Endothelial cell of umbilical vein (primary cell): ENCODE measurements around the gene CSMD2. TPM values are rescaled to one million over a fixed set of nuclear protein-coding genes. Genes with fewer than 3 reads are reported as not detected.

Experiments used
- BruUV-seq: library from RNA; stranded (reverse); fragments of 400-500 nt; replicated peaks from 2 replicates; lab custom pipeline; 2021; lab: Mats Ljungman, UMichigan
- CTCF ChIA-PET: fragments of 300-600, 350-600 bp; sonication (Branson Sonifier 250); formaldehyde crosslinking; loops from one replicate; lab custom pipeline; 2021; ENCODE audit warnings: antibody characterized with exemption, inconsistent platforms; lab: Charles Lee
- POLR2A ChIA-PET: fragments of 300-600, 350-600 bp; sonication (Branson Sonifier 250); formaldehyde crosslinking; loops from one replicate; lab custom pipeline; 2021; ENCODE audit warnings: antibody characterized with exemption, inconsistent platforms; lab: Charles Lee
- DNase-seq: peaks from one replicate; pipeline ENCODE4 v3.0.0-alpha.2; 2011; ENCODE audit warnings: low read depth, low spot score
- FAIRE-seq: peaks from 2 replicates; lab custom pipeline; 2011; peaks lifted over from hg19 to GRCh38; lab: Jason Lieb, UNC
- H2AFZ ChIP-seq: 2 replicates; pipeline ENCODE4 v1.6.0; 2012; ENCODE audit warnings: low read depth, low read length, control low read depth, inconsistent platforms
- H3K27ac ChIP-seq: 2 replicates; pipeline ENCODE4 v1.5.1; 2011; ENCODE audit warnings: low read depth, mild to moderate bottlenecking, control low read depth, low read length, moderate library complexity; ENCODE audit not compliant: insufficient read depth
- H3K27me3 ChIP-seq, 2 experiments: 2 replicates each; pipeline versions ENCODE4 v1.6.0 to v1.6.1; 2011; ENCODE audit warnings: low read length in 2 of 2, mixed read lengths in 1 of 2; ENCODE audit not compliant: control insufficient read depth in 2 of 2, insufficient read depth in 2 of 2
- H3K36me3 ChIP-seq, 2 experiments: 2 replicates in 1 of 2; 3 replicates in 1 of 2; pipeline ENCODE4 v1.5.1; 2011; ENCODE audit warnings: low read length in 2 of 2, mild to moderate bottlenecking in 1 of 2, moderate library complexity in 1 of 2; ENCODE audit not compliant: control insufficient read depth in 2 of 2, insufficient read depth in 2 of 2; ENCODE audit errors: extremely low read depth in 1 of 2
- H3K4me1 ChIP-seq: 3 replicates; pipeline ENCODE4 v1.5.1; 2011; ENCODE audit warnings: mild to moderate bottlenecking, low read length; ENCODE audit not compliant: control insufficient read depth, insufficient read depth; ENCODE audit errors: extremely low read depth
- H3K4me2 ChIP-seq: 2 replicates; pipeline ENCODE4 v1.6.1; 2011; ENCODE audit warnings: low read length, control low read depth, mixed read lengths; ENCODE audit not compliant: insufficient read depth
- H3K4me3 ChIP-seq, 3 experiments: fragments of 200-600 bp in 1 of 3; sonication (generic), shearing (Covaris generic) in 1 of 3; replicated peaks in 1 of 3; 2 replicates each; pipeline ENCODE4 v1.5.1; 2011 to 2016; ENCODE audit warnings: control low read depth in 3 of 3, low read length in 3 of 3, mild to moderate bottlenecking in 2 of 3, inconsistent platforms in 1 of 3, low read depth in 1 of 3, moderate library complexity in 1 of 3; ENCODE audit not compliant: insufficient read depth in 1 of 3
- H3K79me2 ChIP-seq: 2 replicates; pipeline ENCODE4 v1.6.0; 2012; ENCODE audit warnings: low read length, inconsistent platforms; ENCODE audit not compliant: control insufficient read depth, insufficient read depth
- H3K9ac ChIP-seq: replicated peaks from 2 replicates; pipeline ENCODE3; 2011; ENCODE audit warnings: low read length, control low read depth; ENCODE audit not compliant: insufficient read depth; ENCODE audit errors: extremely low read depth
- H3K9me1 ChIP-seq: replicated peaks from 3 replicates; pipeline ENCODE4 v1.6.0; 2011; ENCODE audit warnings: mild to moderate bottlenecking, low read length; ENCODE audit not compliant: control insufficient read depth, insufficient read depth; ENCODE audit errors: extremely low read depth
- H3K9me3 ChIP-seq: replicated peaks from 2 replicates; pipeline ENCODE4 v1.5.1; 2012; ENCODE audit warnings: low read length, inconsistent platforms; ENCODE audit not compliant: control insufficient read depth, insufficient read depth
- H4K20me1 ChIP-seq: replicated peaks from 2 replicates; pipeline ENCODE3; 2011; ENCODE audit warnings: mild to moderate bottlenecking, low read length; ENCODE audit not compliant: control insufficient read depth, insufficient read depth; ENCODE audit errors: extremely low read depth
- CTCF ChIP-seq, 2 donors: IDR thresholded peaks; 1 replicate in 1 of 2; 2 replicates in 1 of 2; pipeline ENCODE4 v1.5.1; 2011; ENCODE audit warnings: low read length in 2 of 2, mild to moderate bottlenecking in 2 of 2, moderate library complexity in 2 of 2, control low read depth in 1 of 2, inconsistent platforms in 1 of 2, low read depth in 1 of 2; ENCODE audit not compliant: insufficient read depth in 1 of 2; ENCODE audit errors: extremely low read depth in 1 of 2
- EZH2 ChIP-seq: IDR thresholded peaks from 2 replicates; pipeline ENCODE4 v1.6.1; 2012; ENCODE audit warnings: borderline replicate concordance, low read depth, mild to moderate bottlenecking, moderate library complexity, low read length, inconsistent platforms; ENCODE audit not compliant: severe bottlenecking
- FOS ChIP-seq: IDR thresholded peaks from 2 replicates; pipeline ENCODE4 v1.6.1; 2011; ENCODE audit warnings: mild to moderate bottlenecking, low read length, moderate library complexity, borderline replicate concordance; ENCODE audit not compliant: insufficient read depth
- GATA2 ChIP-seq: IDR thresholded peaks from 2 replicates; pipeline ENCODE4 v1.7.0; 2011; ENCODE audit warnings: low read depth, mild to moderate bottlenecking, moderate library complexity, mixed read lengths, low read length; ENCODE audit not compliant: insufficient read length, insufficient read depth
- JUN ChIP-seq: IDR thresholded peaks from 2 replicates; pipeline ENCODE4 v1.6.1; 2011; ENCODE audit warnings: borderline replicate concordance, low read depth; ENCODE audit not compliant: insufficient read length, insufficient read depth
- MAX ChIP-seq: IDR thresholded peaks from 2 replicates; pipeline ENCODE4 v1.6.1; 2011; ENCODE audit not compliant: insufficient read depth, insufficient read length
- MYC ChIP-seq: IDR thresholded peaks from one replicate; pipeline ENCODE4 v1.6.1; 2011; ENCODE audit warnings: mild to moderate bottlenecking, low read depth, low read length
- POLR2A ChIP-seq: IDR thresholded peaks from 2 replicates; pipeline ENCODE4 v1.6.1; 2012; ENCODE audit warnings: low read depth, mild to moderate bottlenecking, control low read depth, low read length
- POLR2AphosphoS5 ChIP-seq: IDR thresholded peaks from 2 replicates; pipeline ENCODE4 v1.6.1; 2012; ENCODE audit warnings: low read depth, mild to moderate bottlenecking, control low read depth, low read length, moderate library complexity; ENCODE audit not compliant: insufficient read depth
- dilution Hi-C: fragments of 300-500 bp; cut with MboI; formaldehyde crosslinking; loops from one replicate; pipeline ENCODE4 v1.15.0; 2019; ENCODE audit warnings: low sequenced_read_pairs; ENCODE audit not compliant: extremely low pct_ligation_motif_present
- intact Hi-C: fragments of 100-400 bp; cut with micrococcal nuclease; formaldehyde crosslinking; loops from one replicate; pipeline ENCODE4 v1.10.0; 2022
- polyA plus RNA-seq, 4 experiments: library from polyadenylated mRNA; depleted of rRNA in 3 of 4; stranded (reverse) in 3 of 4; unstranded in 1 of 4; fragments of >200 nt; gene quantifications; 2 replicates each; pipeline versions ENCODE4 v1.2.1 to v1.2.3, GENCODE V29; 2011 to 2012; ENCODE audit warnings: missing spikeins in 1 of 4
- total RNA-seq: library from RNA; stranded (reverse); gene quantifications from 2 replicates; pipeline ENCODE4 v1.2.3, GENCODE V29; 2021

CSMD2 gene
- total and polyA plus RNA-seq, 2 donors (not counting 3 experiments of a cell fraction or from before 2014, with no cell fraction given), result under 0.01 TPM; not detected in 1

DNA sequence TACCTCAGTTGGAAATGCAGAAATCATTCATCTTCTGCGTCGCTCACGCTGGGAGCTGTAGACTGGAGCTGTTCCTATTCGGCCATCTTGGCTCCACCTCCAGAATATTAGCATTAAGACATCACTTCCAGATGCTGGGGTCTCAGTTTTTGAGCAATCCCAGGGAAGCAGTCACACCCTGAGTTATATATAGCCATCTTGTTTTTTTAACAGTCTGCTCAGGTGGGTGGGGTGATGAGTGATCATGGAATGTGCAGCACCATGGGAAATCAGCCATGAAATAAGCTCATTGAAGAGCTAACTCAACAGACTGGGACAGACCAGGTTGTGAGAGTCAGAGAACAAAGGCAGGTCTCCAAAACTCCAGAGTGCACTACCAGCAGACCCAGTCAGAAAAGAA is 328.1 kb downstream of the CSMD2 start:
- H3K9ac ChIP-seq, result no peak overlapping the region
- TF ChIP-seq CTCF (IDR thresholded peaks at IDR 0.05; ENCODE audit: extremely low read depth in 1 of 2, insufficient read depth in 1 of 2, low read depth in 1 of 2, low read length in 2 of 2) (no peak), GATA2 (no peak), POLR2AphosphoS5 (no peak), JUN (no peak), POLR2A (no peak), MYC (no peak), EZH2 (no peak), FOS (no peak), MAX (no peak)
- H3K9me1 ChIP-seq, result no peaks in the 10 kb centered on the region
- DNase-seq (no peak), FAIRE-seq (no peak)
- POLR2A ChIA-PET, result no interaction called here
- H4K20me1 ChIP-seq, result no peaks in the 10 kb centered on the region
- dilution Hi-C loops (no loop called here), intact Hi-C loops (no loop called here)
- CTCF ChIA-PET, result no interaction called here
- H3K36me3 ChIP-seq, result no peaks in the 10 kb centered on the region
- H3K27ac ChIP-seq, result no peak overlapping the region
- no peak overlapping the region for H2AFZ ChIP-seq
- H3K27me3 ChIP-seq, result no peaks in the 10 kb centered on the region
- H3K4me1 ChIP-seq, result no peaks in the 10 kb centered on the region
- no TSS peak for BruUV-seq
- H3K9me3 ChIP-seq, result peaks cover 5% of the 10 kb centered on the region
- no peak overlapping the region for H3K4me3 ChIP-seq
- H3K79me2 ChIP-seq, result no peaks in the 10 kb centered on the region
- no peak overlapping the region for H3K4me2 ChIP-seq
